GM20431 (cell line): ENCODE measurements around the gene PRM3.

Source experiments
- in situ Hi-C: fragments of 300-500 bp; cut with MseI, MboI; formaldehyde crosslinking; loops from one replicate; pipeline ENCODE4 v1.15.0; 2020; ENCODE audit warnings: low sequenced_read_pairs; ENCODE audit not compliant: unreplicated experiment

Gene PRM3, protein sequence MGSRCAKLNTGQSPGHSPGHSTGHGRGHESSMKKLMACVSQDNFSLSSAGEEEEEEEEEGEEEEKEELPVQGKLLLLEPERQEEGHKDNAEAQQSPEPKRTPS

DNA sequence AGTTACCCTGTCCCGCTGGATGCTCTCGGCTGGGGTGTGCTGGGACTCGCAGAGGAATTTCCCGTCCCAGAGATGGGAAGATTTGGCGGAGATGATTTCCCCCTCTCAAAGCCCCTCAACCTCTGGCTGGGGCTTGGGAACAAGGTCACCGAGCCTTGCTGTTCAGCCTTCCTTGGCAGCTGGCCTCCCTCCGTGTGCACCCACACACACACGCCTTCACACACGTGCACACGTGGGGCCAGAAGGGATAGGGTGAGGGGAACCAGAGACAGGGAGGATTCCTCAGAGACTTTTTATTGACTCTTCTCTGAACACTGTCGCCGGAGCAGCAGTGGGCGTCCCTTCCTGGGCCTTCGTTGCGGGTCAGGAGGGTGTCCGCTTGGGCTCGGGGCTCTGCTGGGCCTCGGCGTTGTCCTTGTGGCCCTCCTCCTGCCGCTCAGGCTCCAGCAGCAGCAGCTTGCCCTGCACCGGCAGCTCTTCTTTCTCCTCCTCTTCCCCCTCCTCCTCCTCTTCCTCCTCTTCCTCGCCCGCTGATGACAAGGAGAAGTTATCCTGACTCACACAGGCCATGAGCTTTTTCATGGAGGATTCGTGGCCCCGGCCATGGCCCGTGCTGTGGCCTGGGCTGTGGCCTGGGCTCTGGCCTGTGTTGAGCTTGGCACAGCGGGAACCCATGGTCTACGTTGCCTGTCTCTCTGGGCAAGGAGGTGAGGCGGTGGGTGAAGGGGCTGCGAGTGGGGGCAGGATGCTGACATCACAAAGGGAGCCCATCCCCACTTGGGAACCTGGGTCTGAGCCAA lies at the start of gene PRM3:
Gene PRM3 (minus strand): TSS at position 709 of the 800 bp plus-strand sequence. CDS start 34 bp downstream, at position 675.
- in situ Hi-C loops = no loop called here

GRCh38 chr16:11322823-11323222 lies 49.4 kb upstream of the PRM3 start:
- in situ Hi-C loops = no loop called here

GRCh38 chr16:11321662-11322061 lies 48.2 kb upstream of the PRM3 start:
- in situ Hi-C loops = no loop called here

DNA sequence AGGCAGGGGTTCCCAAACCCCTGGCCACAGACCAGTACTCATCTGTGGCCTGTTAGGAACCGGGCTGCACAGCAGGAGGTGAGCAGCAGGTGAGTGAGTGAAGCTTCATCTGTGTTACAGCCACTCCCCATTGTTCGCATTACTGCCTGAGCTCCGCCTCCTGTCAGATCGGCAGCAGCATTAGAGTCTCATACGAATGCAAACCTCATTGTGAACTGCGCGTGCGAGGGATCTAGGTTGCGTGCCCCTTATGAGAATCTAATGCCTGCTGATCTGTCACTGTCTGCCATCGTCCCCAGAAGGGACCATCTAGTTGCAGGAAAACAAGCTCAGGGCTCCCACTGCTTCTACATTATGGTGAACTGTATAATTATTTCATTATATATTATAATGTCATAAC lies 46.7 kb upstream of the PRM3 start:
- in situ Hi-C loops = no loop called here

GRCh38 chr16:11319529-11320146 lies 46.2 kb upstream of the PRM3 start:
- in situ Hi-C loops = no loop called here

DNA sequence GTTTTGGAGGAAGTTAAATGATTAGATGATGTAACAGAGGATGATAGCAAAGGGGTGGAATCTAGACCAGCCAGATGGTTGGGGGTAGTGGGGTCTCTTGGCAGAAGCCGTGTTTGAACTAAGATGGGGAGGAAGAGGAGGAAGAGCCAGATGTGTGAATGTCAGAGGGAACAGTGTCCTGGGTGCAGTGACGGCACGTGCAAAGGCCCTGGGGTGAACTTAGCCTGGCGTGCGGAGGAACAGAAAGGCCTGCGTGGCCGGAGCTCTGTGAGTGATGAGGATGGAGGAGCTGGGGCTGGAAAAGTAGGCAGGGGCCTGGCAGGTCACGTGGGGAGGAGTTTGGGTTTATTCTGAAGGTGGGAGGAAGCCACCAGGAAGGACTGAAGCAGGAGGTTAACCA lies 45.4 kb upstream of the PRM3 start:
- in situ Hi-C loops = no loop called here

GRCh38 chr16:11316331-11317015 lies 43.0 kb upstream of the PRM3 start:
- in situ Hi-C loops = no loop called here

GRCh38 chr16:11315510-11315909 lies 42.1 kb upstream of the PRM3 start:
- in situ Hi-C loops = no loop called here

- in situ Hi-C loops = no loop called here
These were observed 41.0 kb upstream of the PRM3 start for GRCh38 chr16:11314309-11314894.

DNA sequence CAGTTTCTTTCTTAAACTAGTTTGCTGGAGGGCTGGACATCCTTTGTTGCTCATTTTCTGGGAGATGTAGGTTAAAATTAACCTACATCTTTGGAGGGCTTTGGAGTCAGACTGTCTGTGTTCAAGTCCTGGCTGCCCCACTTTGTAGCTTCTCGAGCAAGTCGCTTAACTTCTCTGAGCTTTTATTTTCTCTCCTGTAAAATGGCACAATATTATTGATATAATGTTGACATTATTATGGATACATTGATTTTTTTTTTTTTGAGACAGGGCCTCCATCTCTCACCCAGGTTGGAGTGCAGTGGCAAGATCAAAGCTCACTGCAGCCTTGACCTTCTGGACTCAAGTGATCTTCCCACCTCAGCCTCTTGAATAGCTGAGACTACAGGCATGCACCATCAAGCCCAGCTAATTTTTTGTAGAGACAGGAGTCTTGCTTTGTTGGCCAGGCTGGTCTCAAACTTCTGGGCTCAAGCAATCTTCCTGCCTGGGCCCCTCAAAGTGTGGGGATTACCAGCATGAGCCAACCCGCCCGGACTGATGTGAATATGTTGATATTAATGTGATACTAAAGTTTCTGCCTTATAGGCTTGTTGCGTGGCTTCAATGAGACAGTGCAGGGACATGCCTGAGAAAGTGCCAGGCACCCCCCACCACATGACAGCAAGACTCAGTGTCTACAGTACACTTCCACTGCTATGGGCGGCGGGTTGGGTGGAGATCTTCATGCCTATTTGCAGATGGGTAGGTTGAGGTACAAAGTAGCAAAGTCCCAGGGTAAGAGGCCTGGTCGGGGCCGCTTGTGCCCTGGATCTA lies 40.3 kb upstream of the PRM3 start:
- in situ Hi-C loops = no loop called here

DNA sequence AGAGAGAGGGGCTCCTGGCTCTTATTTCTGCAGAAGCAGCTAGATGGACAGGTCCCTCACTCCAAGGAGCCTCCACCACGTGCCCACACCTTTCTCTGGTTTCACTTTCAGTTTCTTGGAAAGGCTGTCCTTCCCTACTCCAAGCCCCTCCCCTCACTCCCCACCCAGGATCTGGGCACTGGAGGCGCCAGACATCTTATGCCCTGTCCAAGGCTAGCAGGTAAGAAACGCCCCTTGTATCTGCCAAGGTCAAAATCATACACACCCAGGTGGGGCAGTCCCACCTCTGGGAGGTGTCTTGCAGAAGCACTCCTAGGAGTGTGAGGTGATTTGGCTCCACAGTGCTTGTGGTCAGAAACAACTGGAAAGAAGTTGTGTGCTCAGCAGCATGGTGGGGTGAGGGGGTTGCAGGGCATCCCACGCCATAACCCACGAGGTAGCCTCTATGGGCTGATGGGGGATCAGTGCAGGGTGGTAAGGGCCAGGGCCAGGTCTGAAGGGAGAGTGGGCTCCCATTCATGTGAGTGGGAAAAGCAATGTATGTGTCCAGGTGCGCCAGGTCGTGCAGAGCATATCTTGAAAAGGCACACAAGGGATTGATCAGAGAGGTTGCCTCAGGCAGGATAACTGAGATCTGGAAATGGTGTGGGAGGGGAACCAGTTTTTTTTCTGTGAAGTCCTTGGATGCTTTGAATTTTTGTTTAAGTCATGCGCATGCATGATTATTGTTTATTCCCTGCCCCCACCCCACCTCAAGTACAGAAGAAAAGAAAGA lies 39.5 kb upstream of the PRM3 start:
- in situ Hi-C loops = no loop called here

GRCh38 chr16:11310997-11311561 lies 37.6 kb upstream of the PRM3 start:
- in situ Hi-C loops = no loop called here

DNA sequence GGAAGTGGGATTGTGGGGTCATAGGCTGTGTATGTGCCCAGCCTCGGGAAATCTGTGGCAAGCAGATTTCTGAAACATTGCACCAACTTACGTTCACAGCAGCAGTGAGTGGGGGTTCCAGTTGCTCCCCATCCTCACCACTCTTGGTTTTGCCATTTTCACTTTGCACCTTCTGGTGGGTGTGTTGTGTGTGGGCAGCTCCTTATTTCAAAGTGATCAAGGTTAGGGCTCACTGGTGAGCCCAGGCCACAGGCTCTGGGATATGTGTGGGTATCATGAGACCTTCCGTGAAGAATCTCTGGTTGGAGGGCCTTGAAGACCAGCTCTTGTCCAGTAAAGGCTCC lies 37.2 kb upstream of the PRM3 start:
- in situ Hi-C loops = no loop called here

DNA sequence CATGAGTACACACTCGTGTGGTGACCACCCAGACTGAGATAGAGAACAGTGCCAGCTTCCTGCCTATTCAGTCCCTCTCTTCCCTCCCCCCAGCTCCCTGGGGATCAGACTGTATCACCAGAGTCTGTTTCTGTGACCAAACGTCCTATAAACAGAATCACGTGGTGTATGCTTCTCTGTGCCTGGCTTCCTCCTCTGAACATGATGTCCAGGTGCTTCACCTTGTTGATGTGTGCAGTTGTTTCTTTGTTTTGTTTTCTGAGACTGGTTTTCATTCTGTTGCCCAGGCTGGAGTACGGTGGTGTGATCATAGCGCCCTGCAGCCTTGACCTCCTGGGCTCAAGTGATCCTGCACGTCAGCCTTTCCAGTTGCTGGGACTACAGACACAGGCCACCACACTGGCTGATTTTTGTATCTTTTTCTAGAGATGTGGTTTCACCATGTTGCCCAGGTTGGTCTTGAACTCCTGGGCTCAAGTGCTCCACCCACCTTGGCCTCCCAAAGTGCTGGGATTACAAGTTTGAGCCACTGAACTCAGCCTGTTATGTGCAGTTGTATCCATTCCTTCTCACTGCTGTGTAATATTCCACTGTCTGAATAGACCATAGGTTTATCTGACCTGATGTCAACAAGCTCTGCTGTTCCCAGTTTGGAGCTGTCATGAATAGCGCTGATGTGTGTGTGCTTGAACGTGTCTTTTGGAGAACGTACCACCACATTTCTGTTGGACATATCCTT lies 36.6 kb upstream of the PRM3 start:
- in situ Hi-C loops = no loop called here

- in situ Hi-C loops = no loop called here
These were observed 35.3 kb upstream of the PRM3 start for GRCh38 chr16:11308493-11309283.

- in situ Hi-C loops = no loop called here
These were observed 34.4 kb upstream of the PRM3 start for GRCh38 chr16:11307639-11308492.
